SU-DHL-6 (cell line): ENCODE data around the gene IRX2.

Experiments used
- H2AFZ ChIP-seq: fragments of 200-600 bp; sonication (generic); 2 replicates; pipeline ENCODE4 v1.6.1; 2014; ENCODE audit warnings: low read depth, mild to moderate bottlenecking, moderate library complexity, mixed read lengths, antibody characterized with exemption, low read length; ENCODE audit not compliant: severe bottlenecking
- H3F3A ChIP-seq: fragments of 200-600 bp; shearing (Covaris generic); 2 replicates; pipeline ENCODE4 v1.6.0; 2016; ENCODE audit warnings: antibody characterized with exemption, mild to moderate bottlenecking; ENCODE audit not compliant: insufficient read depth
- H3K27ac ChIP-seq: fragments of 200-600 bp; sonication (generic); 2 replicates; pipeline ENCODE4 v1.5.1; 2016; ENCODE audit warnings: low read depth, mild to moderate bottlenecking, low read length, moderate library complexity, mixed read lengths
- H3K27me3 ChIP-seq: fragments of 200-600 bp; sonication (generic), shearing (Covaris generic); 2 replicates; pipeline ENCODE4 v1.6.0; 2014; ENCODE audit warnings: mild to moderate bottlenecking, low read length
- H3K36me3 ChIP-seq: fragments of 200-600 bp; sonication (generic); 2 replicates; pipeline ENCODE4 v1.6.1; 2014; ENCODE audit warnings: mild to moderate bottlenecking, low read length, mixed read lengths
- H3K4me2 ChIP-seq: fragments of 300-600, 200-600 bp; shearing (Covaris generic), sonication (generic); 2 replicates; pipeline ENCODE4 v1.6.0; 2014; ENCODE audit warnings: low read length, low read depth, mild to moderate bottlenecking; ENCODE audit not compliant: poor library complexity, severe bottlenecking
- H3K4me3 ChIP-seq: fragments of 200-600 bp; sonication (generic); 2 replicates; pipeline ENCODE4 v1.5.1; 2014; ENCODE audit warnings: antibody characterized with exemption, low read length, mild to moderate bottlenecking, mixed read lengths; ENCODE audit not compliant: insufficient read depth, poor library complexity, severe bottlenecking
- H3K79me2 ChIP-seq: fragments of 200-600 bp; sonication (generic); 2 replicates; pipeline ENCODE4 v1.6.1; 2014; ENCODE audit warnings: mild to moderate bottlenecking, low read length, moderate library complexity; ENCODE audit not compliant: insufficient read depth
- H3K9ac ChIP-seq: fragments of 200-600 bp; sonication (generic); 2 replicates; pipeline ENCODE4 v1.7.0; 2014; ENCODE audit warnings: mild to moderate bottlenecking, low read length
- H3K9me2 ChIP-seq: fragments of 200-600 bp; sonication (generic); replicated peaks from 2 replicates; pipeline ENCODE4 v1.6.1; 2014; ENCODE audit warnings: low read length; ENCODE audit not compliant: insufficient read depth
- H3K9me3 ChIP-seq: fragments of 200-600 bp; sonication (generic); 2 replicates; pipeline ENCODE4 v1.6.1; 2014; ENCODE audit warnings: low read length, mixed read lengths; ENCODE audit not compliant: insufficient read depth
- H4K20me1 ChIP-seq: fragments of 200-600 bp; sonication (generic); 2 replicates; pipeline ENCODE4 v1.6.1; 2014; ENCODE audit warnings: low read depth, mild to moderate bottlenecking, antibody characterized with exemption, low read length, moderate library complexity, mixed read lengths
- EZH2phosphoT487 ChIP-seq: fragments of 200-600 bp; sonication (generic), shearing (Covaris generic); conservative IDR thresholded peaks from 2 replicates; pipeline ENCODE4 v1.6.1; 2018; ENCODE audit warnings: mild to moderate bottlenecking, antibody characterized with exemption, low read length, moderate library complexity, mixed read lengths
- TF ChIP-seq, protein P1 (sequence below): fragments of 200-600 bp; sonication (generic); IDR thresholded peaks from one replicate; pipeline ENCODE4 v1.5.1; 2017; ENCODE audit warnings: antibody characterized with exemption, mild to moderate bottlenecking, low read length, moderate library complexity; ENCODE audit not compliant: insufficient read depth, poor library complexity, severe bottlenecking

Gene IRX2

DNA sequence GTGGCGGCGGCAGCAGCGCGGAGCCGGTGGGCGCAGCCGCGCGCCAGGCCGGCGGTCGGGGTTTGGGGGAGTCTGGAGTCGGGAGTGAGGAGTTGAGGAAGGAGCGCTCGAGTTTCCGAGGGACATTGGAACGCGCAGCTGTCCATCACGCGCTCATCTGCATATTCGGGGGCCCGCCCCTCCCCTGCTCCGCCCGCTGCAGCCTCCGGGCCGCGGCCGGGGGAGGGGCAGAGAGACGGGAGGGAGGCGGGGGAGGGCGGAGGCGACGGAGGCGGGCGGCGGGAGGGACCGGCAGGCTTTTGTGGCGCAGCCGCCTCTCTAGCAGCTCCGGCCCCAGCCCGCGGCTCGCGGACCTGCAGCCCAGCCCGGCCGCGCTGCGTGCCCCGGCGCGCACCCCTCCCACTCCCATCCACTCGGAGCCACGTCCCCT, at the start of gene IRX2:
Gene IRX2 (minus strand): TSS at position 86 of the 430 bp plus-strand sequence. CDS start 264 bp downstream, outside the sequence.
- Histone ChIP-seq H3K27ac (no peak within 1 kb of the TSS), H3K36me3 (no peaks in the 10 kb centered on the region), H3K9me2 (no peaks in the 10 kb centered on the region), H3K79me2 (no peaks in the 10 kb centered on the region), H3K4me3 (no peak within 1 kb of the TSS), H3K27me3 (no peaks in the 10 kb centered on the region), H3K4me2 (no peak within 1 kb of the TSS), H2AFZ (no peak within 1 kb of the TSS), H4K20me1 (no peaks in the 10 kb centered on the region), H3F3A (no peaks in the 10 kb centered on the region), H3K9ac (no peak within 1 kb of the TSS), H3K9me3 (no peaks in the 10 kb centered on the region)
- no peak for TF ChIP-seq EZH2phosphoT487
- TF ChIP-seq, protein P1, sequence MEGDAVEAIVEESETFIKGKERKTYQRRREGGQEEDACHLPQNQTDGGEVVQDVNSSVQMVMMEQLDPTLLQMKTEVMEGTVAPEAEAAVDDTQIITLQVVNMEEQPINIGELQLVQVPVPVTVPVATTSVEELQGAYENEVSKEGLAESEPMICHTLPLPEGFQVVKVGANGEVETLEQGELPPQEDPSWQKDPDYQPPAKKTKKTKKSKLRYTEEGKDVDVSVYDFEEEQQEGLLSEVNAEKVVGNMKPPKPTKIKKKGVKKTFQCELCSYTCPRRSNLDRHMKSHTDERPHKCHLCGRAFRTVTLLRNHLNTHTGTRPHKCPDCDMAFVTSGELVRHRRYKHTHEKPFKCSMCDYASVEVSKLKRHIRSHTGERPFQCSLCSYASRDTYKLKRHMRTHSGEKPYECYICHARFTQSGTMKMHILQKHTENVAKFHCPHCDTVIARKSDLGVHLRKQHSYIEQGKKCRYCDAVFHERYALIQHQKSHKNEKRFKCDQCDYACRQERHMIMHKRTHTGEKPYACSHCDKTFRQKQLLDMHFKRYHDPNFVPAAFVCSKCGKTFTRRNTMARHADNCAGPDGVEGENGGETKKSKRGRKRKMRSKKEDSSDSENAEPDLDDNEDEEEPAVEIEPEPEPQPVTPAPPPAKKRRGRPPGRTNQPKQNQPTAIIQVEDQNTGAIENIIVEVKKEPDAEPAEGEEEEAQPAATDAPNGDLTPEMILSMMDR: no peak

DNA sequence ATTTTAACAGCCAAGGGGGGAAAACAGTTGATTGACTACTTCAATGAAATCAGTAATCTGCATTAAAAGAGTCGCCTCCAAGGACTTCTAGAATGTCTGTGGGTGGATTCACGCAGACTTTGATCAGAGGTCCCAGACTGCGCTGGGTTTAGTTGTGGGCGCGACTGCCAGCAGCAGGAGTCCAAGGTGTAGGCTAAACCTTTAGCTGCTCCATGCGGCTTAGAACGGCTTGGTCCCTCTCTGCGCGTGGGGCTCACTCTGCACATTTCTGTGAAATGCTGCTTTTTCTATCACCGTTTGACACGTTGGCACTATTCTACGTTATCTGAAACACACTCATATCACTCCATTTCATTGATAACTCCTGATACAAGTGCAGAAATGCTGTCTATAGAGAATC, 48.6 kb upstream of the IRX2 start:
- Histone ChIP-seq H4K20me1 (no peaks in the 10 kb centered on the region), H3K36me3 (no peaks in the 10 kb centered on the region), H3K79me2 (no peaks in the 10 kb centered on the region), H3K27ac (no peak overlapping the region), H3K27me3 (no peaks in the 10 kb centered on the region), H3K9me3 (no peaks in the 10 kb centered on the region), H3K9ac (no peak overlapping the region), H3K4me3 (no peak overlapping the region), H3F3A (no peaks in the 10 kb centered on the region), H3K4me2 (no peak overlapping the region), H3K9me2 (no peaks in the 10 kb centered on the region), H2AFZ (no peak overlapping the region)
- TF ChIP-seq EZH2phosphoT487: no peak
- TF ChIP-seq, protein P1: no peak

DNA sequence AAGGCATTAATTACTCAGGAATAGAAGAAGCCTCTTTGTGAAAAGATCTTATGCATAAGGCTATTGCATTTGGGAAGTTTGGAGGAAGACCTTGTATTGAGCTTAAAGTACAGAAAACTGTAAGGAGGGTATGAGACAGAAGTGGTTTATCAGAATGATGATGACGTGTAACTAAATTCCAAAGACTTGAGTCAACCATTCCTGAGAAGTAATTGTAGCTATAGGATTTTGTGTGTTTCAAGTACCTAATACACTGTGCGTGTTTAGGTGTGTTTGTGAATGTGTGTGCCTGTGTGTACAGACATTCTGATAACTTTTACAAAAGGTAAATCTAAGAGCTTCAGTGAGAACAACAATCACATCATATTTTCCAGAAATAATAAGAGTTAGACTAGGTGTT, 46.5 kb upstream of the IRX2 start:
- Histone ChIP-seq H3K9ac (no peak overlapping the region), H3K4me3 (no peak overlapping the region), H2AFZ (no peak overlapping the region), H3K9me3 (no peaks in the 10 kb centered on the region), H3K36me3 (no peaks in the 10 kb centered on the region), H3K79me2 (no peaks in the 10 kb centered on the region), H3K4me2 (no peak overlapping the region), H3F3A (no peaks in the 10 kb centered on the region), H4K20me1 (no peaks in the 10 kb centered on the region), H3K9me2 (no peaks in the 10 kb centered on the region), H3K27me3 (no peaks in the 10 kb centered on the region), H3K27ac (no peak overlapping the region)
- no peak for TF ChIP-seq EZH2phosphoT487
- TF ChIP-seq, protein P1: no peak
